ENCODE data around the gene GNAQ. TPM values are rescaled to one million over a fixed set of nuclear protein-coding genes. Genes with fewer than 3 reads are reported as not detected.
"Not testable (repeated sequence)": the region's sequence is repeated elsewhere in the genome, so short reads cannot be mapped to it uniquely, and the experiment has no call there.

GNAQ gene
- total RNA-seq, 2 donors from 2014 or later, result 22.3 to 22.7 TPM

- Mint-ChIP-seq H3K9me3 (peaks cover 6 to 8% of the 10 kb centered on the region in 2 donors), H3K4me1 (ENCODE audit: low read depth) (peaks cover 22% of the 10 kb centered on the region), H3K27ac (no peak overlapping the region), H3K4me3 (no peak overlapping the region), H3K36me3 (ENCODE audit: insufficient read depth in 2 of 2) (peaks cover 6 to 12% of the 10 kb centered on the region in 2 donors), H3K27me3 (ENCODE audit: low read depth) (no peaks in the 10 kb centered on the region)
- DNase-seq (no peak), ATAC-seq (replicated peaks in 1 of 2) (no peak)
Measured at GRCh38 chr9:77710965-77711648, 320.5 kb downstream of the GNAQ start.

- H3K27ac Mint-ChIP-seq, result no peak overlapping the region
- peaks cover 22% of the 10 kb centered on the region for H3K4me1 Mint-ChIP-seq (ENCODE audit: low read depth)
Measured at GRCh38 chr9:77710316-77710715, 321.3 kb downstream of the GNAQ start.

GRCh38 chr9:77708064-77708815, 323.4 kb downstream of the GNAQ start:
- Mint-ChIP-seq H3K4me1 (ENCODE audit: low read depth) (peaks cover 16% of the 10 kb centered on the region), H3K9me3 (peaks cover 8 to 11% of the 10 kb centered on the region in 2 donors), H3K27me3 (ENCODE audit: low read depth) (no peaks in the 10 kb centered on the region), H3K36me3 (ENCODE audit: insufficient read depth in 2 of 2) (peaks cover 8 to 14% of the 10 kb centered on the region in 2 donors), H3K4me3 (no peak overlapping the region), H3K27ac (no peak overlapping the region)
- DNase-seq (no peak), ATAC-seq (replicated peaks in 1 of 2) (no peak)

More at GRCh38 chr9:77710316-77710715, 321.3 kb downstream of the GNAQ start:
- ATAC-seq (replicated peaks in 1 of 2) (no peak), DNase-seq (no peak)
- H3K9me3 Mint-ChIP-seq, result peaks cover 6 to 8% of the 10 kb centered on the region in 2 donors
- peaks cover 6 to 12% of the 10 kb centered on the region in 2 donors for H3K36me3 Mint-ChIP-seq (ENCODE audit: insufficient read depth in 2 of 2)
- H3K4me3 Mint-ChIP-seq, result no peak overlapping the region
- no peaks in the 10 kb centered on the region for H3K27me3 Mint-ChIP-seq (ENCODE audit: low read depth)

- H3K4me1 Mint-ChIP-seq (ENCODE audit: low read depth), result peaks cover 9% of the 10 kb centered on the region
- no peak for DNase-seq
- no peak overlapping the region for H3K27ac Mint-ChIP-seq
- H3K9me3 Mint-ChIP-seq, result peaks cover 8 to 11% of the 10 kb centered on the region in 2 donors
- H3K4me3 Mint-ChIP-seq, result no peak overlapping the region
- H3K27me3 Mint-ChIP-seq (ENCODE audit: low read depth), result no peaks in the 10 kb centered on the region
- H3K36me3 Mint-ChIP-seq (ENCODE audit: insufficient read depth in 2 of 2), result peaks cover 8 to 14% of the 10 kb centered on the region in 2 donors
- no peak for ATAC-seq (replicated peaks in 1 of 2)
Measured at GRCh38 chr9:77707383-77708063, 324.1 kb downstream of the GNAQ start.

GRCh38 chr9:77705636-77706035, 326.0 kb downstream of the GNAQ start:
- peaks cover 8 to 9% of the 10 kb centered on the region in 2 donors for H3K9me3 Mint-ChIP-seq
- peaks cover 6 to 12% of the 10 kb centered on the region in 2 donors for H3K36me3 Mint-ChIP-seq (ENCODE audit: insufficient read depth in 2 of 2)
- ATAC-seq (replicated peaks in 1 of 2) (no peak), DNase-seq (no peak)
- H3K4me1 Mint-ChIP-seq (ENCODE audit: low read depth), result no peaks in the 10 kb centered on the region
- H3K27ac Mint-ChIP-seq, result no peak overlapping the region
- H3K27me3 Mint-ChIP-seq (ENCODE audit: low read depth), result no peaks in the 10 kb centered on the region
- no peak overlapping the region for H3K4me3 Mint-ChIP-seq

- H3K36me3 Mint-ChIP-seq (ENCODE audit: insufficient read depth in 2 of 2); H3K4me3 Mint-ChIP-seq; DNase-seq; H3K27ac Mint-ChIP-seq; ATAC-seq (replicated peaks in 1 of 2); H3K27me3 Mint-ChIP-seq (ENCODE audit: low read depth); H3K4me1 Mint-ChIP-seq (ENCODE audit: low read depth); H3K9me3 Mint-ChIP-seq: not testable (repeated sequence)
Measured at GRCh38 chr9:77702521-77703390, 328.9 kb downstream of the GNAQ start.

GRCh38 chr9:77697238-77697984, 334.2 kb downstream of the GNAQ start:
- H3K9me3 Mint-ChIP-seq, result peaks cover 6 to 11% of the 10 kb centered on the region in 2 donors
- no peak overlapping the region for H3K4me3 Mint-ChIP-seq
- no peak overlapping the region for H3K27ac Mint-ChIP-seq
- DNase-seq, result no peak
- H3K27me3 Mint-ChIP-seq (ENCODE audit: low read depth), result peaks cover 7% of the 10 kb centered on the region
- H3K36me3 Mint-ChIP-seq (ENCODE audit: insufficient read depth in 2 of 2), result no peaks in the 10 kb centered on the region
- no peak for ATAC-seq (replicated peaks in 1 of 2)
- no peaks in the 10 kb centered on the region for H3K4me1 Mint-ChIP-seq (ENCODE audit: low read depth)

GRCh38 chr9:77690723-77691122, 340.9 kb downstream of the GNAQ start:
- not testable (repeated sequence) for H3K4me1 Mint-ChIP-seq (ENCODE audit: low read depth); H3K27me3 Mint-ChIP-seq (ENCODE audit: low read depth); H3K4me3 Mint-ChIP-seq; DNase-seq; ATAC-seq (replicated peaks in 1 of 2); H3K9me3 Mint-ChIP-seq; H3K36me3 Mint-ChIP-seq (ENCODE audit: insufficient read depth in 2 of 2); H3K27ac Mint-ChIP-seq

GRCh38 chr9:77690119-77690518, 341.5 kb downstream of the GNAQ start:
- not testable (repeated sequence) for ATAC-seq (replicated peaks in 1 of 2); H3K27ac Mint-ChIP-seq; H3K4me3 Mint-ChIP-seq; H3K36me3 Mint-ChIP-seq (ENCODE audit: insufficient read depth in 2 of 2); H3K9me3 Mint-ChIP-seq; H3K27me3 Mint-ChIP-seq (ENCODE audit: low read depth); DNase-seq; H3K4me1 Mint-ChIP-seq (ENCODE audit: low read depth)

GRCh38 chr9:77687737-77688136, 343.9 kb downstream of the GNAQ start:
- not testable (repeated sequence) for DNase-seq; H3K36me3 Mint-ChIP-seq (ENCODE audit: insufficient read depth in 2 of 2); ATAC-seq (replicated peaks in 1 of 2); H3K27me3 Mint-ChIP-seq (ENCODE audit: low read depth); H3K4me3 Mint-ChIP-seq; H3K4me1 Mint-ChIP-seq (ENCODE audit: low read depth); H3K9me3 Mint-ChIP-seq; H3K27ac Mint-ChIP-seq

- H3K4me3 Mint-ChIP-seq, result no peak overlapping the region
- H3K4me1 Mint-ChIP-seq (ENCODE audit: low read depth), result no peaks in the 10 kb centered on the region
- H3K27me3 Mint-ChIP-seq (ENCODE audit: low read depth), result no peaks in the 10 kb centered on the region
- ATAC-seq (replicated peaks in 1 of 2) (no peak), DNase-seq (no peak)
- H3K27ac Mint-ChIP-seq, result no peak overlapping the region
- no peaks in the 10 kb centered on the region for H3K36me3 Mint-ChIP-seq (ENCODE audit: insufficient read depth in 2 of 2)
- no peaks in the 10 kb centered on the region for H3K9me3 Mint-ChIP-seq
Measured at GRCh38 chr9:77680581-77680980, 351.0 kb downstream of the GNAQ start.

All from activated T-cell treated with anti-CD3 and anti-CD28 coated beads, Interleukin-2, amount 50 U/mL, for 72 hours (primary cell).